ENCODE results near the gene NDNF. TPM values are rescaled to one million over a fixed set of nuclear protein-coding genes. Genes with fewer than 3 reads are reported as not detected.

NDNF gene
- total RNA-seq, 1 donor, result 0.86 TPM

DNA sequence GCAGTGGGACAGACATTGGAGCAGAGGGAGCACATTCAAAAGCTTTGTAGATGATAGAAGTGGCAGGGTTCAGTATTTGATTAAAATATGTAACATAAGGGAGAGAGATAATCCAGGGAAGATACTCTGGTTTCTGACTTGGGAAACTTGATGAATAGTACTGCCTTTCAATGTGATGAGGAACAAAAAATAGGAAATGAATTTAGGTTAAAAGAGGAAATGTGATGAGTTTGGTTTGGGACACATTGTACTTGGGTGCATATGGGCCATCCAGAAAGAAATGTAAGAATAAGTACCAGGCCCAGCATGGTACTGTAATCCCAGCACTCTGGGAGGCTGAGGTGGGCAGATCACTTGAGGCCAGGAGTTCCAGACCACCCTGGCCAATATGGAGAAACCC is 20.9 kb upstream of the NDNF start:
- TF ChIP-seq, protein P1, sequence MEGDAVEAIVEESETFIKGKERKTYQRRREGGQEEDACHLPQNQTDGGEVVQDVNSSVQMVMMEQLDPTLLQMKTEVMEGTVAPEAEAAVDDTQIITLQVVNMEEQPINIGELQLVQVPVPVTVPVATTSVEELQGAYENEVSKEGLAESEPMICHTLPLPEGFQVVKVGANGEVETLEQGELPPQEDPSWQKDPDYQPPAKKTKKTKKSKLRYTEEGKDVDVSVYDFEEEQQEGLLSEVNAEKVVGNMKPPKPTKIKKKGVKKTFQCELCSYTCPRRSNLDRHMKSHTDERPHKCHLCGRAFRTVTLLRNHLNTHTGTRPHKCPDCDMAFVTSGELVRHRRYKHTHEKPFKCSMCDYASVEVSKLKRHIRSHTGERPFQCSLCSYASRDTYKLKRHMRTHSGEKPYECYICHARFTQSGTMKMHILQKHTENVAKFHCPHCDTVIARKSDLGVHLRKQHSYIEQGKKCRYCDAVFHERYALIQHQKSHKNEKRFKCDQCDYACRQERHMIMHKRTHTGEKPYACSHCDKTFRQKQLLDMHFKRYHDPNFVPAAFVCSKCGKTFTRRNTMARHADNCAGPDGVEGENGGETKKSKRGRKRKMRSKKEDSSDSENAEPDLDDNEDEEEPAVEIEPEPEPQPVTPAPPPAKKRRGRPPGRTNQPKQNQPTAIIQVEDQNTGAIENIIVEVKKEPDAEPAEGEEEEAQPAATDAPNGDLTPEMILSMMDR (IDR thresholded peaks at IDR 0.05; ENCODE audit: insufficient read depth, low read depth, low read length), result no peak
- DNase-seq (ENCODE audit: low read depth), result no peak
- no peak overlapping the region for H3K4me3 ChIP-seq (ENCODE audit: low read depth, low read length)

DNA sequence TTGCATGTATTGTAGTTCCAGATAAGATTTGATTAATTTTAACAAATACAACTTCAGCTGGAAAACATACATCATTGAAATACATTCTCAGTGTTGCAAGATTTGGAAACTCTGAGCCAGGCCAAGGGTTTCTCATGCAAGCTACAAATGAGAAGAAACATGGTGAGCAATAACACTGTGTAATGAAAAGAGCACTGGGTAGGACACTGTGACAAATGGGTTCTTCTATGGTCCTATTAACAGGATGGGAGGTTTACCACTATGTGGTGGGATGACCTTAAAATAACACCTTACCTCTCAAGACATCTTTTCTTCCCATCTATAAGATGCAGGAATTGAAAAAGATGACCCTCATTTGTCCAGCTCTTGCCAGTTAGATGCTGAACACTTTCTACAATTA is 19.6 kb upstream of the NDNF start:
- no peak overlapping the region for H3K4me3 ChIP-seq (ENCODE audit: low read depth, low read length)
- no peak for DNase-seq (ENCODE audit: low read depth)
- TF ChIP-seq, protein P1 (IDR thresholded peaks at IDR 0.05; ENCODE audit: insufficient read depth, low read depth, low read length), result no peak

- DNase-seq (ENCODE audit: low read depth), result no peak
- TF ChIP-seq, protein P1 (IDR thresholded peaks at IDR 0.05; ENCODE audit: insufficient read depth, low read depth, low read length), result no peak
- H3K4me3 ChIP-seq (ENCODE audit: low read depth, low read length), result no peak overlapping the region
Observed at GRCh38 chr4:121088867-121089266, 16.5 kb upstream of the NDNF start.

- no peak for DNase-seq (ENCODE audit: low read depth)
- TF ChIP-seq, protein P1 (IDR thresholded peaks at IDR 0.05; ENCODE audit: insufficient read depth, low read depth, low read length), result no peak
- no peak overlapping the region for H3K4me3 ChIP-seq (ENCODE audit: low read depth, low read length)
Observed at GRCh38 chr4:121079376-121079775, 7.0 kb upstream of the NDNF start.

- TF ChIP-seq, protein P1 (IDR thresholded peaks at IDR 0.05; ENCODE audit: insufficient read depth, low read depth, low read length), result no peak
- H3K4me3 ChIP-seq (ENCODE audit: low read depth, low read length), result no peak overlapping the region
- DNase-seq (ENCODE audit: low read depth), result no peak
Observed at GRCh38 chr4:121077496-121077895, 5.2 kb upstream of the NDNF start.

- no peak for DNase-seq (ENCODE audit: low read depth)
- no peak overlapping the region for H3K4me3 ChIP-seq (ENCODE audit: low read depth, low read length)
- TF ChIP-seq, protein P1 (IDR thresholded peaks at IDR 0.05; ENCODE audit: insufficient read depth, low read depth, low read length), result no peak
Observed at GRCh38 chr4:121076416-121076815, 4.1 kb upstream of the NDNF start.

DNA sequence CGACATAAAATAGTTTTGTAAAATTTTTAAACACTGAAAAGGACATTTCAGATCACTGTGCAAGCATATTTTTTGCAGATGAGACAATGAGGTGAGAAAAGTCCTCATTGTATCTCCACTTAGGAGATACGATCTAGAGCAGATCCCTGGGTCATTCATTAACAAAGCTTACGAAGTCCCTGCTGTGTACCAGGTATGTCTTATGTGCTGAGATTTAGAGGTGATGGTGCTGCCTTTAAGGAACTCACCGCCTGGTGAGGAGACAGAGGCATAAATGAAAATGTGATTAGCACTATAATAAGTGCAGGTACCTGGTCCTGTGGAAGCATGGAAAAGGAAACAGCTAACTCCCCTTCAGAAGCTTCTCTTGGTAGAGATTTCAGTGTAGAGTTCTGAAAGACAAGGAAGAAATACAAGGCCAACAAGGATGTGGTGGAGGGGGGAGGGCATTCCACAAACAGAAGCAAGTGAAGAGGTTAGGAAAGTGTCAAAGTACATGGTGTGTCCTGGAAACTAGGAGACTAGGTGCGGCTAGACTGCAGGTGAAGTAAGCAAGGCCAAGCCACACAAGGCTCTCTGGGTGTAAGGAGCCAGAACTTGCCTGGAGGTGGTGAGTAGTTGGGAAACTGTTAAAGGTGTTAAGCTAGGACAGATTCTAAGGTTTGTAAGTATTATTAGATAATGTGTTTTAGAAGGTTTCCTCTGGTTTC is 1.5 kb upstream of the NDNF start:
- TF ChIP-seq, protein P1 (IDR thresholded peaks at IDR 0.05; ENCODE audit: insufficient read depth, low read depth, low read length), result no peak
- no peak overlapping the region for H3K4me3 ChIP-seq (ENCODE audit: low read depth, low read length)
- no peak for DNase-seq (ENCODE audit: low read depth)

All from fibroblast of villous mesenchyme (primary cell).